Raji (cell line): ENCODE data around the gene LAD1.

Experiments used
- POLR2A ChIP-seq: IDR thresholded peaks from 2 replicates; pipeline ENCODE4 v1.6.1; 2011; ENCODE audit warnings: low read depth, low read length, control low read depth; ENCODE audit not compliant: insufficient read depth

Gene LAD1

DNA sequence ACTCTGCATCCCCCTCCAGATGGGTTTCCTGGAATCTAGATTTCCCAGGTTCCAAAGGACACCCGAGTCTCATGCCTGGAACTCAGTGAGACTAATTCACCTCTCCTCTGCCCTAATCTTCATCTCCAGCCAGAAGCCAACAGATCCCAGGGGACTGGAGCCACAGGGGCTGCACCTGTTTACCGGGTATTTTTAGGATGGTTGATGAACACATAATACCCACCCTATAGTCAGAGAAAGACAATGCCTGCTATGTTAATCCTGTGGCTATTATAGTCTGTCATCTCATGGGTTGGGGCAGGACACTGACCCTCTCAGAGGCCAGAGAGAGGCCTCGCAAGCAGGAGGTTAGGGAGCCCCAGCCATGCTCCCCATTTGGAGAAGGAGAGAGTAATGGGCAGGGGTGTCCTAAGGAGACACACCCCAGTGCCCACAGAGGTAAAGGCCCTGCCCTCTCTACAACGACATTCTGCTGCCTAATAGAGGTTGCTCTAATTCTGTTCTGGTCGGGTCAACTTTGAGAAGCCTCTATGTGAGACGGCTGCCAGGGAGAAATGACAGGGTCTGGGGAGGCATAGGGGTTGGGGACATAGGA, 23.4 kb upstream of the LAD1 start:
- TF ChIP-seq POLR2A, result no peak

DNA sequence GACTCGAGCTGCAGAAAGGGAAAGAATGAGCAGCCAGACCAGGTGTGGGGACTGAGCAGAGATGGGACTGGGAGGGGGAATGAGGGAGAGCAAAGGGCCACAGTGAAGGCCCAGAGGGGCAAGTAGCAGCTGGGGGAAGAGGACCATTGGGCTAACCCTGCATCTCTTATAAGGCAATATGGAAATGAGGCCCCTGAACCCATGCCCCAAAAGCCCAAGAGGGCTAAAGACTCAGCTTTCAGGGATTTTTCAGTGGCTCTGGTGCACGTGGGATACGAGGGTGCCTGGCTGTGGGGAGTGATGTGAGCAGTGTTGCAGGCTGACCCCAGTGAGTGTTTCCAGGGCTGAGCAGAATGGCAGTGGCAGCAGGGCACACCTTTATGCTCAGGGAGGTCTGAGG, 22.9 kb upstream of the LAD1 start:
- no peak for TF ChIP-seq POLR2A

DNA sequence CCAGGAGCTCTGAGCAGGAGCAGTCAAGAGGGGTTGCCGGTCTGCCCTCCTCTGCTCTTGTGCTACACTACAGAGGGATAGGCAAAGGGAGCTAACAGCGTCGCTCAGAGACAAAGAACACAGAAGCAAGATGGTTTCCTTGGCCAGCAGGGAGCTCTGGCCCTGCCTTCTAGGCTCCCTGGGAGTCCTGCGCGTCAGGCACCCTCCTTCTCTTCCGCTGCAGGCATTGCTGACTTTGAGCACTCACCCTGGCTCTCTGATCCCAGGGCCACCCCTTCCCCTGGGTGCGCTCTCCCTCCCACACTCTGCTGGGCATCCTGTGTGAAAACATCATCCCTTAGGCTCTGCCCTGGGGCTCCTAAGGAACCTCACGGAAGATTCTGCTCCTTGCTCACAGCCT, 21.9 kb upstream of the LAD1 start:
- no peak for TF ChIP-seq POLR2A

DNA sequence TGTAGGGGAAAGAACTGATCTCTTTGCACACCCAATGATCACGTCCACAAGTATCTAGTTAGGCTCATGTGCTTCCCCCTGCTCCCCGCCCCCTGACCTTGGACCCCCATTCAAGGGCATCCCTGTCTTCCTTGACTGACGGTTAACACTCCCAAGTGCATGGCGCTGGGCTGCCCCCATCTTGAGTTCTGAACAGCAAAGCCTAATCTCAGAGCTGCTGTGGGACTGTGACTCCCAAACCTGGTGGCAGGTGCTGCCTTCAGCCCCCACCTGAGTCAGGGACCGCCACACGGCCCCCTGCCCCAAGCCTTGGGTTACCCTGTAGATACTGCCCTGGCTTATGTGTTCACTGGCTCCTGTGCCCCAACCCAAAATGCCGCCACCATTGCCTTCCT, 21.5 kb upstream of the LAD1 start:
- no peak for TF ChIP-seq POLR2A

DNA sequence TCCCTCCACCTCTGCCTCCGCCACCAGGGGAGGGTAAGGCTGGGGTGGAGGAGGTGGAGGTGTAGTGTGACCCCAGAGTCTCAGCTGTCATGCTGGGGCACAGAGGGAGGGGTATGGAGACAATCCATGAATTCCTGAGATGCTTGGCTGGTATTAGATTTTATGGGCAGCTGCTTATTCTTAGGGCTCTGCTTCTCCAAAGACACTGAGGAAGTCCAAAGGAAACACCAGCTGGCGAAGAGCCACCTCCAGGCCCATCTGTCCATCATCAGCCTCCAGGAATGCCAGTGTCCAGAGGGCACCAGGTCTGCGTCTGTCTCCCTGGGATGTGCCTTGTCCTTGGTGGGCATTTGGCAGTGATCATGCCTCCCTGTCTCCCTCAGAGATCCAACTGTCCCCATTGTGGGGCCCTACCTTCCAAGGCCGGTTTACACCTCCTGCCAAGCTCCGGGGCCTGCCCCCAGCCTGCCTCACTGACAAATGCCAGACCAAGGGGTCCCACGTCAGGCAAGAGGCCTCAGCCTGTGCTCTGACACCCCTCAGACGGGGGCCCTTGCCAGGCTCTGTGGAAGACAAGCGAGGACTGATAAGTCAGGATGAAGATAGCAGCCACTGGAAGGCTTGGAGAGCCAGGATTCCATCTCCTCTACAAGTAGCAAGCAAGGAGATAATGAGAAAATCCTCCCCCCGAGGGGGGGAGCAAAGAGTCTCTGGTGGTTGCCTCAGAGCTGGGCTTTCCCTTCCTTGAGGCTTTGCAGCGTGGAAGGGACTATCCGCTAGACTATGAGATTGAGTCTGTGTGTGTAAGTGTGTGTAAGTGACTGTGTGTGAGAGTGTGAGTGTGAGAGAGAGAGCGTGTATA, 20.9 kb upstream of the LAD1 start:
- TF ChIP-seq POLR2A, result no peak

DNA sequence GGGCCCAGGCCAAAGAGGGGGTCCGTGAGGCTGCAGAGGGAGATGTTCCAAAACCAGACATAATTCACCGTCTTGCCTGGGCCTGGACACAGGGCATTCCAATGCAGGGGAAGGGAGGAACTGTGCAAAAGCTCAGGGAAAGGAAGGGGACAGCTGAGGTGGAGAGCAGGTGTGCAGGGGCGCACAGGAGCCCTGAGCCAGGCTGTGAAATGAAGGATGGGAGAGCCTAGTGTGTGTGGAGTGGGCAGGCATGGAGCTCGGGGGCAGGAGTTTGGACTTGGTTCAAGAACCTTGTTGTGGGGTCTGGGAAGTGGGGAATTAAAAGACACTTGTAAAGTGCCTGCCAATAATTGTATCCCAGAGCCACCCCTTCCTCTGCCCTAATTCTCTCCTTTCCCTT, 20.1 kb upstream of the LAD1 start:
- no peak for TF ChIP-seq POLR2A

DNA sequence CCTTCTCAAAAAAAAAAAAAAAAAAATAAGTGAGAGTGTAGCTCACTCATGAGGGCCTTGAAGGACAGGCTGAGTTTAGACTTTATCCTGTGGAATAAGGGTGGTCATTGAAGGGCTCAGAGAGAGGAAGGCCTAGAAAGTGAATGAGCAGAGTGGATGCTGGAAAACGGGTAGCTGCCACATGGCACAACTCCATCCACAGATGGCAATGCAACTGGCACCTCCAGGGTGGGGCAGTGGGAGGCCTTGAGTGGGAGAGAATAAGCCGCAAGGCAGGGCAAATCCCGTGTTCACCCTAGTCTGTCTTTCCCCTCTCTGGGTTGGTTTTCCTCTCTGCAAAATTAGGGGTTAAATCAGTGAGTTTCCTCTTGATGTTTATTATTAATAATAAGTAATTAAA, 19.3 kb upstream of the LAD1 start:
- no peak for TF ChIP-seq POLR2A

DNA sequence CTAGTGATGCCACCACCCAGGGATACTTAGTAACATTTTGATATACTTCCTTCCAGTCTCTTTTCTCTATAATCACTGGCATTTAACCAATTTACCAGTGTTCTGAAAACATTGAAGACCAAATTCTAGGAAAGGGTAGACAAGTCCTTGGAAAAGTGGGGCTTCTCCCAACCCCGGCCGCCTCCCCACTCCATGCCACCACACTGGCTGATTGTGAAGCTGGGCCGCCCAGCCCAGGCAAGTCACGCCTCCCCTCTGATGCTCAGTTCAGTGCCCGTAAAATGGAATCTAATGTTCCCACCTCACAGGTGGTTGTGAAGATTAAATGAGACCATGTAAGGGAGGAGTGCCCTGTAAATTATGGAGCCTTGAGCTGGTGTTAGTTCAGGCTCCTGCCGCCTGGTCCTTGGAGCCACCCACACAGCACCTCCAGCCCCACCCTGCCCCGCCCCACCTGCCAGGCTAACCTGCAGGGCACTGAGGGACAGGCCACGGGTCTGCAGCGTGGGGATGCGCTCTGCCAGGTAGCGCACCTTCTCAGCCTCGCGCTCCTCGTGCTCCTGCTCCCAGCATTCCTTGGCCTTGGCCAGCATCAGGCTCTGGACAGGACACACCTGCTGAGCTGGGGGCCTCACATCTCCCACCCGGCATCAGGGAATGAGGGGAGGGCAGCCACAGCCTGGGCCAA, 15.1 kb upstream of the LAD1 start:
- TF ChIP-seq POLR2A, result no peak

DNA sequence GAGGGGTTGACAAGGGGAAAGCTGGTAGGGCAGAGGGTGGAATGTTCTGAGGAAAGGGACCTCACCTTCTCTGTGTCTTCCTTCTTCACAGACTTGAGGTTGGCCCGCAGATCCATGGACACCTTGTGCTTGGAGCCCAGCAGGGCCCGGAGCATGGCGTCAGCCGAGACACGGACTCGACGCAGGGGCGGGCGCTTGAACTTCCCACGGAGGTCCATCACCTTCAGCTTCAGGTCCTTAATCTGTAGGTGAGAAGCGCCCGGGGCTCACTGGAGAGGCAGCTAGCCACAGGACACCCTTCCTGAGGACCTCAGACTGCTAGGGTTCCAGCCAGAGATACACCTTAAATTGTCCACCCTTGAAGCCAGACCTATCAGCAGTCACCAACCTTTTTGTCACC, 12.2 kb upstream of the LAD1 start:
- no peak for TF ChIP-seq POLR2A

DNA sequence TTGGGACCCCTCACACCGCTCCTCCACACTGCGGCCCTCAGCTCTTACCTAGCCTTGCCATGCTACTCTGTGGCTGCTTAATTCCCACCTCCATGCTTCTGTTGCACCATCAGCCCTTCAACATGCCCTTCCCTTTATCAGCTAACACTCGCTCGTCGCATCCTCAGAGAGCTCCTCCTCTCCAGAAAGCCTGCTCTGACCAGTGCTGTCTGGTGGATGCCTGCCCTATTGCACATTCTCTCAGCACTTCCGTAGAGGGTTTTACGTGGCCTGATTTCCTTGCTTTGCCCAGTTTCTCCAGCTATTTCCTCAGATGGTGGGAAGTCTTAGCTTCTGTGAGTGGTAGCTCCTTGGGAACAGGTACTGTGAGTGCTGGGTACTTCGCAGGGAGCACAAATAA, 10.3 kb upstream of the LAD1 start:
- no peak for TF ChIP-seq POLR2A

DNA sequence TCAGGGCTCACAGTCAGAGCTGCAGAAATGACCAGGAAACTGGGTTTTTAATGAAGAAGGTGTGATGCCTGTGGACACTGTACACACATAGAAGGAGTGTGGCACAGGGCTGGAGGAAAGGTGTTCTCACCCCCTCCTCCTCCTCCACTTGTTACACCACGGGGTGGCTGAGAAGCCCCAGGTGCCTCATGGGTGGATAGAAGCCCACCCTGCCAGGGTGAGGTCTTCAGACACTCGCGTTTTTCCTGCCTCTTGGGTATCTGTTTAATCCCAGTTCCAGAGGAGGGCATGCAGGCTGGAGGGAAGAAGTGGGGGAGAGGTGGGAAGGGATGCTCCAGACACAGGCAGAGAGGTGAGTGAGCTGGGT, 9.7 kb upstream of the LAD1 start:
- TF ChIP-seq POLR2A, result no peak

DNA sequence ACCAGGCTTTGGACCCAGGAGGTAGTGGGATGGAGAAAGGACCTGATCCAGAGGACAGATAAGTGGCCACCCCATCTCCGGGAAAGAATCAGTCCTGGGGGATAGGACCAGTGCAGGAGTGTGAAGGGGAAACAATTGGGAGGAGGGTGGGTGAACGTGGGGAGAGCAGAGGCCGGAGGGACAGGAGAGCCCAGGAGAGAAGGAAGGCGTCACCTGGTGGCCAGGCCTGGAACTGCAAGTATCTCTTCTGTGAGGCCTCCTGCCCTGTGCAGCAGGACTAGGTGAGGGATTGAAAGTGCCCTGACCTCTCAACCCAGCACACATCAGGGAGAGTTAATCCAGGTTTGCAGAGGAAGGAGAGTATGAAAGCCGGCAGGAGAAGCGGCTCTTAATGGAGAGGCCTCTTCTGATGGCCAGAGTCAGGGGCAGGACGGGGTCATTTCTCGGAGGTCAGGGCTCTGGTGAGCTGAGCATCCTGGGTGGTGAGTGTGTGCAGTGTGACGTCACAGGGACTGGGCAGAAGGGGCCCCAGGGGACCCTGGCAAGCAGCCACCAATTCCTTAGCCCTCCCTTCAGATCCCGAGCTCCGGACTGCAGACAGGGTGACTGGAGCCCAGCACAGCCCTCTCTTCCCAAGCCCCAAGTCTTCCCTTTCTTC, 9.2 kb upstream of the LAD1 start:
- no peak for TF ChIP-seq POLR2A

DNA sequence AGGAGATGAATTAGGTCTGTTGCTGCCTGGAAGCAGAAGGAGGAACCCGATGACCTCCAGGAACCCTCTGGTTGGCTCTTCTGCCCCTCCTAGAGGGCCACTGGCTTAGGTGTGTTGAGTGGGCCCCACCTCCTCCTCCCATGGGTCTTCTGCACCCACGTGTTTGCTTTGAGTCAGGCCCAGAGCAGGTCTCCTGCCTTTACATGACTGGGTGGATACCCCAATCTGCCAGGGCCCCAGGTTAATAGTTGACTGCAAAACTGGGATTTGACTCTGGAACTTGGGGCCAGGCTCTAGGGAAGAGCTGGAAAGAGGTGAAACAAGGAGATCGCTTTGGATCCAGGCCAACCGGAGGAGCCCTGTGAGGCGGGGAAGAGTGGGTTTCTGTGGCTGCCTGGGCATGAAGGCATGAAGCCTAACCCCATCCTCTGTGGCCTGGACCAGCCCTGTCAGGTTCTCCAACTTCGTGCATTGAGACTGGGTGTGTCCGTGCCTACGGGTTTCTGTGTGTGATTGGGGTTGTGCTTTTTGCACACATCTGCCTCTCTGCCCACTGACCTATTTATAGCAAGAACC, 7.8 kb upstream of the LAD1 start:
- no peak for TF ChIP-seq POLR2A

DNA sequence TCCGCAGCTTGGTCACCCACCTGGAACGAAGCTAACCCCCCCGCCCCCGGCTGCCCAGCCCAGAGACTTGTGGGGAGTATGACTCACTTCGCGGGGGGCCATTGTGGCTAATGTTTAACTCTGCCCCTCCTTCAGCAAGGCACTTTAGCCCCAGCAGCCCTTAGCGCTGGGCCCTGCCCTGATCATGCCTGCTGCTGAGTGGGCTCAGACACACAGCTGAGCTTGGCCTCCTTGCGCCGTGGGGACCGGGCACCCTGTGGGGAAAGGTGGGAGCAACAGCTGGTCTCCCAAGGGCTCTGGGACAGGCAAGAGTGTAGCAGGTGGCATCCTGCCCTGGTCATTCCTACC, 6.3 kb upstream of the LAD1 start:
- no peak for TF ChIP-seq POLR2A

DNA sequence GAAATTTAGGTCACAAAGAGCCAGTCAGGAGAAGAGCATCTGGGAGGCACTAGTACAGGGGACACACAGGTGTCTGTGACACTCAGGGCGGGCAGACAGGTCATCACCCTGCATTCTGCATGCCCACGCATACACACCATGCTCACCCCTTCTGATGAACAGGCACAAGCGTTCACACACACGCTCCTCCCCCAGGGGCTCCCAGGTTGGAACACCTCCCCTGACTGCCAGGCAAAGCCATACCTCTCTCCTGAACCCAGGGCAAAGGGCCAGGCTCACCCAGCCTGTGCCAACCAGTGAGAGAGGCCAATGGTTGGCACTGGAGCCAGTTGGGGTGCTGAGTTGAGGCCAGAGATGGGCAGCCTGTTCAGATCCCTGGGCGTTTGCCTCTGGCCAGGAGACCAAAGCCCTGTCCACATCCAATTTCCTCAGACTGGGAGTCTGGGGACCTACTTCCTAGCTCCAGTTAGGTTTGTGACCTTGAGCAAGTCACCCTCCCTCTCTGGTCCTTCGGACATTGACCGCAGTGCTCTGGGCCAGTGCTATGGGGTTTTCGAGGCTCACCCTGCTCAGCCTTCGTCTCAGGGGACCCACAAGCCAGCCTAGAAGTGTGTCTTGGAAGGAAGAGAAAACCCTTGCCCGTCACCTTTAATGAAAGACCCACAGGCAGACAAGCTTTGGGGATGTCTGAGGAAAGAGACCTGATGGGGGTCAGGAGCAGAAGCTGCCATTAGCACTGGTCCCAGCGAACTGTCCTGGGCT, 5.8 kb upstream of the LAD1 start:
- no peak for TF ChIP-seq POLR2A
